ENCODE measurements around the gene ARHGAP32.

DNA sequence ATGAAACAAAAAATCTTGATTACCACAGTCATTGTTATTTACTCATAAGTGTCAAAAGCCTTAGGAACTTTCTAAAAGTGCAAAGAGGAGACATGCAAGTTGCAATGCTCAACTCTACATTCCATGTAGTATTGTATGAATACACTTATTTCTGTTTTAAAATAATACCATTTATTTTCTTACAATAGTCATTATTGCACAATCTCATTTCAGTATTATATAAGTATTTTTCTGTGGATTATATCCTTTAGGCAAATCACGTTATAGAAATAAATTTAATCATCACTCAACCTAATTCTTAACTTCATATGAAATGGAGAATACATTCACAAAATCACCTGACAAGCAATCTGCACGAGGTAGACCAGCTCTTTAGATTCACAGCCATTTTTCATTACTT lies 98.8 kb downstream of the ARHGAP32 start:
- TF ChIP-seq, protein P1, sequence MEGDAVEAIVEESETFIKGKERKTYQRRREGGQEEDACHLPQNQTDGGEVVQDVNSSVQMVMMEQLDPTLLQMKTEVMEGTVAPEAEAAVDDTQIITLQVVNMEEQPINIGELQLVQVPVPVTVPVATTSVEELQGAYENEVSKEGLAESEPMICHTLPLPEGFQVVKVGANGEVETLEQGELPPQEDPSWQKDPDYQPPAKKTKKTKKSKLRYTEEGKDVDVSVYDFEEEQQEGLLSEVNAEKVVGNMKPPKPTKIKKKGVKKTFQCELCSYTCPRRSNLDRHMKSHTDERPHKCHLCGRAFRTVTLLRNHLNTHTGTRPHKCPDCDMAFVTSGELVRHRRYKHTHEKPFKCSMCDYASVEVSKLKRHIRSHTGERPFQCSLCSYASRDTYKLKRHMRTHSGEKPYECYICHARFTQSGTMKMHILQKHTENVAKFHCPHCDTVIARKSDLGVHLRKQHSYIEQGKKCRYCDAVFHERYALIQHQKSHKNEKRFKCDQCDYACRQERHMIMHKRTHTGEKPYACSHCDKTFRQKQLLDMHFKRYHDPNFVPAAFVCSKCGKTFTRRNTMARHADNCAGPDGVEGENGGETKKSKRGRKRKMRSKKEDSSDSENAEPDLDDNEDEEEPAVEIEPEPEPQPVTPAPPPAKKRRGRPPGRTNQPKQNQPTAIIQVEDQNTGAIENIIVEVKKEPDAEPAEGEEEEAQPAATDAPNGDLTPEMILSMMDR (conservative IDR thresholded peaks at IDR 0.05; ENCODE audit: low read length), result no peak
- no peak for TF ChIP-seq EZH2phosphoT487 (IDR thresholded peaks at IDR 0.05; ENCODE audit: borderline replicate concordance, low read depth, low read length)
